ENCODE results near the gene CAMK2B. TPM values are rescaled to one million over a fixed set of nuclear protein-coding genes. Genes with fewer than 3 reads are reported as not detected.

CAMK2B gene
- total and polyA plus RNA-seq, 2 of the 13 experiments (the other 11 are each of a cell fraction or from before 2014, with no cell fraction given) = 0.27 to 0.48 TPM

DNA sequence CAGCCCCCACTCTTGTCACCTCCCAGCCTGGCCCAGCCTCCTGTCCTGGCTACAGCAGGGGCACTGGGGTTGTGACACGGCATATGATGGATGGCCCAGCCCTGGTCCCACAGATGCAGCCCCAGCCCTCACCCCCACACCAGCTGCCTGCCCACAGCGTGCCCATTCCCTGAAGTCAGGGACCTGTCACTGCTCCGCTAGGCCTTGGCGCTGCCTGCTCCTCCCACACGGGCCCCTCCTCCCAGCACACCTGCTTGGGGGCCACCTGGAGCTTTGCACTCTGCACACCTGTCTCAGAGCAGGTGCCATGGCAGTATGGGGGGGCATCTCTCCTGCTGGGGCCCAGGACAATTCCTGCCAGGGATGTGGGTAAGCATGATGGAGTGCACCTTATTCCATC is 139.7 kb downstream of the CAMK2B start:
- H3K27ac ChIP-seq (ENCODE audit: extremely low read length, insufficient read depth, low read length) = no peak overlapping the region
- WGBS (ENCODE audit: low lambda C conversion rate) = 0% methylated on average over 1 of the region's 5 CpGs
- no peaks in the 10 kb centered on the region for H3K79me2 ChIP-seq (ENCODE audit: insufficient read depth, low read length)
- in situ Hi-C loops (cut with HindIII; ENCODE audit: extremely low pct_ligation_motif_present, low pct_unique_long_range_greater_than_20kb) (no loop called here), intact Hi-C loops (cut with micrococcal nuclease; ENCODE audit: unreplicated experiment) (loop anchor here (5.0 kb wide), 1 partner anchor 937 kb away; no protein-coding TSS in a partner anchor)
- TF ChIP-seq YEATS4 (CRISPR knock-in tag; IDR thresholded peaks at IDR 0.05; ENCODE audit: borderline replicate concordance) (no peak), JDP2 (CRISPR knock-in tag; IDR thresholded peaks at IDR 0.05; ENCODE audit: borderline replicate concordance) (no peak), HMGXB3 (CRISPR knock-in tag; IDR thresholded peaks at IDR 0.05; ENCODE audit: borderline replicate concordance) (no peak)
- H4K20me1 ChIP-seq (ENCODE audit: insufficient read depth, low read length) = no peaks in the 10 kb centered on the region
- H3K36me3 ChIP-seq (replicated peaks in 1 of 2; ENCODE audit: control insufficient read depth in 1 of 2, insufficient read depth in 2 of 2, low read length in 2 of 2) = no peaks in the 10 kb centered on the region
- H3K4me2 ChIP-seq (ENCODE audit: low read depth, low read length) = no peak overlapping the region
- peaks cover 2 to 20% of the 10 kb centered on the region in 2 experiments; a peak in 3 of 5 replicates for H3K27me3 ChIP-seq (ENCODE audit: control insufficient read depth in 1 of 2, insufficient read depth in 2 of 2, low read length in 2 of 2)
- no TSS peak for BruUV-seq (replicated peaks)
- H3K4me1 ChIP-seq (ENCODE audit: insufficient read depth, low read length) = peaks cover 8% of the 10 kb centered on the region; the same call in 1 of the 2 replicates
- CTCF ChIA-PET (ENCODE audit: low intra/inter-chr PET ratio, low total read pairs) = no interaction called here
- peaks cover 14% of the 10 kb centered on the region for H3K9me3 ChIP-seq (ENCODE audit: low read length)
- POLR2A ChIA-PET = no interaction called here
- no peak overlapping the region for H2AFZ ChIP-seq (ENCODE audit: low read length)
- no peak overlapping the region for H3K4me3 ChIP-seq (replicated peaks in 1 of 3; ENCODE audit: insufficient read depth in 1 of 3, low read depth in 2 of 3, low read length in 3 of 3)
- ATAC-seq = no peak
- no peak overlapping the region for H3K9ac ChIP-seq (ENCODE audit: insufficient read depth, low read depth, low read length)
- no peak for FAIRE-seq
- DNase-seq (ENCODE audit: low spot score) = no peak
